Fibroblast of upper back skin (primary cell): ENCODE data around the gene B4GALNT4.
"Not testable (repeated sequence)": the region's sequence is repeated elsewhere in the genome, so short reads cannot be mapped to it uniquely, and the experiment has no call there.

Source experiments
- DNase-seq: peaks from one replicate; pipeline ENCODE4 v3.0.0-alpha.2; 2013

The B4GALNT4 gene

GRCh38 chr11:359181-359714 lies 10.1 kb upstream of the B4GALNT4 start:
- no peak for DNase-seq

GRCh38 chr11:360326-361280 lies 8.7 kb upstream of the B4GALNT4 start:
- no peak for DNase-seq

GRCh38 chr11:362642-363442 lies 6.5 kb upstream of the B4GALNT4 start:
- DNase-seq: no peak

GRCh38 chr11:363443-363805 lies 5.9 kb upstream of the B4GALNT4 start:
- not testable (repeated sequence) for DNase-seq

- no peak for DNase-seq
Measured at GRCh38 chr11:363948-364761, 5.1 kb upstream of the B4GALNT4 start.

- no peak for DNase-seq
Measured at GRCh38 chr11:364991-365725, 4.1 kb upstream of the B4GALNT4 start.

GRCh38 chr11:365831-366230 lies 3.5 kb upstream of the B4GALNT4 start:
- no peak for DNase-seq

- DNase-seq: no peak
Measured at GRCh38 chr11:367956-368413, 1.3 kb upstream of the B4GALNT4 start.

- no peak for DNase-seq
Measured at GRCh38 chr11:368414-369335, 624 bp upstream of the B4GALNT4 start.

GRCh38 chr11:370070-370941 lies 1.0 kb downstream of the B4GALNT4 start:
- no peak for DNase-seq

- no peak for DNase-seq
Measured at GRCh38 chr11:371051-371450, 1.8 kb downstream of the B4GALNT4 start.

GRCh38 chr11:371716-372590 lies 2.7 kb downstream of the B4GALNT4 start:
- no peak for DNase-seq

- DNase-seq: no peak
Measured at GRCh38 chr11:372809-373715, 3.8 kb downstream of the B4GALNT4 start.

- no peak for DNase-seq
Measured at GRCh38 chr11:373716-374551, 4.6 kb downstream of the B4GALNT4 start.

GRCh38 chr11:375065-376025 lies 6.0 kb downstream of the B4GALNT4 start:
- no peak for DNase-seq
